Natural killer cell (primary cell): ENCODE data around the gene SYT3. TPM values are rescaled to one million over a fixed set of nuclear protein-coding genes. Genes with fewer than 3 reads are reported as not detected.

ENCODE experiments used
- ATAC-seq, 3 donors: fragments of 150-1000 bp in 2 of 3; fragments of 200-7000 bp in 1 of 3; cut with Tn5 transposase; 1 replicate in 1 of 3; 2 replicates in 2 of 3; pipeline ENCODE4 v1.10.0; 2021; ENCODE audit warnings: mild to moderate bottlenecking in 2 of 3, moderate library complexity in 2 of 3
- DNase-seq, 2 donors: peaks; one replicate each; pipeline versions ENCODE4 v3.0.0 to v3.0.0-alpha.2; 2013 to 2021; ENCODE audit warnings: mixed read lengths in 1 of 2
- H3K27ac ChIP-seq: one replicate; pipeline ENCODE4 v1.5.1; 2013; ENCODE audit warnings: mild to moderate bottlenecking, low read length
- H3K27me3 ChIP-seq: one replicate; pipeline ENCODE4 v1.6.1; 2013; ENCODE audit warnings: low read length; ENCODE audit not compliant: control insufficient read depth, insufficient read depth
- H3K36me3 ChIP-seq: one replicate; pipeline ENCODE4 v1.6.1; 2013; ENCODE audit warnings: low read length; ENCODE audit not compliant: control insufficient read depth, insufficient read depth
- H3K4me1 ChIP-seq: one replicate; pipeline ENCODE4 v1.6.1; 2013; ENCODE audit warnings: low read length; ENCODE audit not compliant: control insufficient read depth, insufficient read depth
- H3K4me3 ChIP-seq: one replicate; pipeline ENCODE4 v1.5.1; 2013; ENCODE audit warnings: low read length
- H3K9me3 ChIP-seq: one replicate; pipeline ENCODE4 v1.6.1; 2013; ENCODE audit warnings: low read length; ENCODE audit not compliant: control insufficient read depth, insufficient read depth
- H3K27ac Mint-ChIP-seq, 2 donors: one replicate each; pipeline ENCODE4 v1.8.0; 2022; ENCODE audit warnings: mild to moderate bottlenecking in 2 of 2, mixed read lengths in 2 of 2, moderate library complexity in 1 of 2
- H3K27me3 Mint-ChIP-seq, 2 donors: one replicate each; pipeline ENCODE4 v1.8.0; 2022; ENCODE audit warnings: low read depth in 2 of 2, mixed read lengths in 2 of 2
- H3K36me3 Mint-ChIP-seq: one replicate; pipeline ENCODE4 v1.8.0; 2022; ENCODE audit warnings: mixed read lengths
- H3K4me1 Mint-ChIP-seq, 2 donors: one replicate each; pipeline ENCODE4 v1.8.0; 2022; ENCODE audit warnings: mixed read lengths in 2 of 2
- H3K4me3 Mint-ChIP-seq: one replicate; pipeline ENCODE4 v1.8.0; 2022; ENCODE audit warnings: mild to moderate bottlenecking, moderate library complexity, mixed read lengths
- H3K9me3 Mint-ChIP-seq, 2 donors: one replicate each; pipeline ENCODE4 v1.8.0; 2022; ENCODE audit warnings: mixed read lengths in 2 of 2
- CTCF ChIP-seq: fragments of 200-600 bp; IDR thresholded peaks from one replicate; pipeline ENCODE4 v1.8.0; 2022; ENCODE audit warnings: antibody characterized with exemption
- WGBS: methylation state at CpG from one replicate; pipeline ENCODE4 v1.1.7; 2013; ENCODE audit warnings: missing lambda C conversion rate; ENCODE audit not compliant: insufficient coverage; 5-methylcytosine and 5-hydroxymethylcytosine counted together
- intact Hi-C: fragments of 100-400 bp; cut with micrococcal nuclease; formaldehyde crosslinking; loops from one replicate; pipeline ENCODE4 v1.14.2; 2022
- total RNA-seq, 4 donors: library from RNA; stranded (reverse); fragments of 120-200 nt in 1 of 4; gene quantifications; one replicate each; pipeline versions ENCODE4 v1.2.3 to v1.2.4, GENCODE V29; 2013 to 2022

SYT3 gene
- total RNA-seq, result not detected
- not detected for total RNA-seq (2013)

- 5% methylated on average over 76 of the region's 76 CpGs for WGBS
- H3K9me3 ChIP-seq, result peaks cover 12% of the 10 kb centered on the region
- Mint-ChIP-seq H3K4me3 (peak within 1 kb of the TSS; percentile 76), H3K36me3 (no peaks in the 10 kb centered on the region), H3K9me3 (peaks cover 0 to 4% of the 10 kb centered on the region in 2 donors), H3K27me3 (peaks cover 26 to 30% of the 10 kb centered on the region in 2 donors), H3K4me1 (peaks cover 0 to 12% of the 10 kb centered on the region in 2 donors), H3K27ac (no peak within 1 kb of the TSS)
- ATAC-seq (peak; percentile 50 to 85 (median 52)), DNase-seq (peak in 1 of 2 donors; percentile 62)
- H3K27ac ChIP-seq, result no peak within 1 kb of the TSS
- no peak within 1 kb of the TSS for H3K4me3 ChIP-seq
- no peaks in the 10 kb centered on the region for H3K36me3 ChIP-seq
- peaks cover 13% of the 10 kb centered on the region for H3K27me3 ChIP-seq
- TF ChIP-seq CTCF, result no peak
- peaks cover 12% of the 10 kb centered on the region for H3K4me1 ChIP-seq
- intact Hi-C loops, result no loop called here
Observed at GRCh38 chr19:50639121-50640112, at the start of gene SYT3. Gene SYT3 (minus strand): TSS chr19:50639881. CDS start chr19:50637411, 2,470 bp downstream.

- Mint-ChIP-seq H3K9me3 (no peaks in the 10 kb centered on the region), H3K27me3 (peaks cover 19 to 47% of the 10 kb centered on the region in 2 donors), H3K4me3 (no peak overlapping the region), H3K4me1 (no peaks in the 10 kb centered on the region), H3K36me3 (no peaks in the 10 kb centered on the region), H3K27ac (no peak overlapping the region)
- Histone ChIP-seq H3K4me3 (no peak overlapping the region), H3K27ac (no peak overlapping the region), H3K36me3 (no peaks in the 10 kb centered on the region), H3K4me1 (no peaks in the 10 kb centered on the region), H3K27me3 (peaks cover 10% of the 10 kb centered on the region), H3K9me3 (no peaks in the 10 kb centered on the region)
- DNase-seq (no peak), ATAC-seq (no peak)
- no peak for TF ChIP-seq CTCF
- intact Hi-C loops, result no loop called here
- WGBS, result 78% methylated on average over 19 of the region's 19 CpGs
Observed at GRCh38 chr19:50688766-50689165, 49.1 kb upstream of the SYT3 start.

- no peak overlapping the region for H3K4me3 ChIP-seq
- Mint-ChIP-seq H3K9me3 (no peaks in the 10 kb centered on the region), H3K4me3 (no peak overlapping the region), H3K27ac (no peak overlapping the region), H3K36me3 (no peaks in the 10 kb centered on the region), H3K27me3 (peaks cover 12 to 34% of the 10 kb centered on the region in 2 donors), H3K4me1 (no peaks in the 10 kb centered on the region)
- no peaks in the 10 kb centered on the region for H3K36me3 ChIP-seq
- H3K4me1 ChIP-seq, result no peaks in the 10 kb centered on the region
- no peaks in the 10 kb centered on the region for H3K9me3 ChIP-seq
- DNase-seq, result no peak
- ATAC-seq, result no peak
- TF ChIP-seq CTCF, result no peak
- no peak overlapping the region for H3K27ac ChIP-seq
- no peaks in the 10 kb centered on the region for H3K27me3 ChIP-seq
- WGBS, result 53% methylated on average over 49 of the region's 50 CpGs
- intact Hi-C loops, result no loop called here
Observed at GRCh38 chr19:50686310-50687032, 46.8 kb upstream of the SYT3 start.
